GM06990 (cell line): ENCODE data around the gene KRT5.
A peak's percentile ranks its signal among the peaks of the same experiment; 100 is the strongest.

Source experiments
- DNase-seq: peaks from one replicate; pipeline ENCODE4 v3.0.0-alpha.2; 2011; ENCODE audit not compliant: insufficient read length; ENCODE audit errors: extremely low read depth
- H3K27me3 ChIP-seq: replicated peaks from 2 replicates; pipeline ENCODE4 v1.6.0; 2011; ENCODE audit warnings: low read length; ENCODE audit not compliant: control insufficient read depth, insufficient read depth
- H3K36me3 ChIP-seq: 2 replicates; pipeline ENCODE4 v1.5.1; 2011; ENCODE audit warnings: low read length; ENCODE audit not compliant: control insufficient read depth, insufficient read depth
- H3K4me3 ChIP-seq: replicated peaks from 2 replicates; pipeline ENCODE4 v1.5.1; 2011; ENCODE audit warnings: low read depth, mild to moderate bottlenecking, control low read depth, low read length
- CTCF ChIP-seq: IDR thresholded peaks from 2 replicates; pipeline ENCODE4 v1.5.1; 2011; ENCODE audit warnings: low read length, control low read depth, mild to moderate bottlenecking, inconsistent platforms; ENCODE audit not compliant: insufficient read depth, poor library complexity, severe bottlenecking

KRT5 gene

GRCh38 chr12:52519826-52520662 lies at the start of gene KRT5:
Gene KRT5, minus strand, starts transcription at chr12:52520394. Its CDS starts 98 bp downstream, at chr12:52520296.
- Histone ChIP-seq H3K4me3 (no peak within 1 kb of the TSS), H3K27me3 (no peaks in the 10 kb centered on the region; the same call in 1 of the 2 replicates), H3K36me3 (no peaks in the 10 kb centered on the region)
- no peak for DNase-seq
- TF ChIP-seq CTCF = no peak

GRCh38 chr12:52568111-52568510 lies 47.9 kb upstream of the KRT5 start:
- Histone ChIP-seq H3K36me3 (no peaks in the 10 kb centered on the region), H3K27me3 (peaks cover 10% of the 10 kb centered on the region), H3K4me3 (no peak overlapping the region)
- DNase-seq = no peak
- no peak for TF ChIP-seq CTCF

DNA sequence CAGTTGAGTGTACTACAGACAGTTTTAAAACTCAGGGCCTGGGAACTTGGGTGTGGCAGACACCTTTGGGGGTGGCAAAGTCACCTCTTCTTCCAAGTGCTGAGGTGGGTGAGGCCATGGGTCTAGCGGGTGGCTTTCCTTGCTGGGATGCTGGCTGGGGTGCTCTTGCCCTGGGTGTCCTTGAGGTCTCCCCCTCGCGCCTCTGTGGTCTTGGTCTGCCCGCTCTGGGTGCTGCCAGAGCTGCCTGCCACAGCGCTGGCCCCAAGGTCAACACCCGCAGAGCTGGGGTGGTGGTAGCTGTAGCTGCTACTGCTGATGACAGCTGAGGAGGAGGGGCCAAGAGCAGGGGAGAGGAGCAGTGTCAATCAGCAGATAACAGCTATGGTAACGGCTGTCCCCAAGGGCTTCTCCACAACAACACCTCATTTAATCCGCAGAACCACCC lies 46.7 kb upstream of the KRT5 start:
- Histone ChIP-seq H3K4me3 (no peak overlapping the region), H3K36me3 (no peaks in the 10 kb centered on the region), H3K27me3 (peaks cover 6% of the 10 kb centered on the region)
- no peak for DNase-seq
- no peak for TF ChIP-seq CTCF

GRCh38 chr12:52564582-52564981 lies 44.4 kb upstream of the KRT5 start:
- TF ChIP-seq CTCF = no peak
- H3K36me3 ChIP-seq = no peaks in the 10 kb centered on the region
- DNase-seq = no peak
- H3K27me3 ChIP-seq = peaks cover 6% of the 10 kb centered on the region
- H3K4me3 ChIP-seq = no peak overlapping the region

DNA sequence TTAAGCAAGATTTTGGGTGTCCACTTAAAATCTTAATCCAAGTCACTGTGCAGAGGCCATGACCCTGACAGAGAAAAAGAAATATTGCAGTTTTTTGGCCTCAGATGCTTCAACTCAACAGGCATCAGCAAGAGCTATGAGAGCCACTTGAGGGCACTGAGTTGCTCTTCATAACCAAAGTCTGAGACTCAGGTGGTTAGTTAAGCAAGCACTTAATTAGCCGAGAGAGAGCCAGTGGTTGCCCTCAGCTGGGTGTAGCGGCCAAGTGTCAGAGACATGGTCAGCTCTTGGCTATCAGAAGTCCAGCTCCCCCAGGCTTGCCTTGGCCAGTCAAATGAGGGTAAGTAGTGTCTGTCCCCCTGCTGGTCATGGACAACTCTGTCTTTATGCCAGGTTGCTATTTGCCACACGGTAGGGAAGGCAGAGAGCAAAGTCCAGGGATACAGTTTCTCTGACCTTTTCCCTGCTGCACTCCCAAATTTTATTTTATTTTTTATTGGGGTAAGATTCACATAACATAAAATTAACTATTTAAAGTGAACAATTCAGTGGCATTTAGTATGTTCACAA lies 41.8 kb upstream of the KRT5 start:
- Histone ChIP-seq H3K36me3 (no peaks in the 10 kb centered on the region), H3K27me3 (peaks cover 5% of the 10 kb centered on the region), H3K4me3 (no peak overlapping the region)
- no peak for DNase-seq
- peak; percentile 25 for TF ChIP-seq CTCF
